Lower leg skin (tissue), 3 donors: ENCODE measurements around the gene RNF17.

Experiments
- POLR2A ChIP-seq, 2 donors: fragments of 450-650 bp; IDR thresholded peaks; one replicate each; pipeline ENCODE4 v1.6.1; 2016 to 2017; ENCODE audit warnings: antibody characterized with exemption in 2 of 2, mild to moderate bottlenecking in 1 of 2, moderate library complexity in 1 of 2
- TF ChIP-seq, protein P1 (sequence below), 3 donors: fragments of 450-650 bp; IDR thresholded peaks; one replicate each; pipeline ENCODE4 v1.5.1; 2016; ENCODE audit warnings: antibody characterized with exemption in 3 of 3, mild to moderate bottlenecking in 3 of 3, moderate library complexity in 2 of 3

DNA sequence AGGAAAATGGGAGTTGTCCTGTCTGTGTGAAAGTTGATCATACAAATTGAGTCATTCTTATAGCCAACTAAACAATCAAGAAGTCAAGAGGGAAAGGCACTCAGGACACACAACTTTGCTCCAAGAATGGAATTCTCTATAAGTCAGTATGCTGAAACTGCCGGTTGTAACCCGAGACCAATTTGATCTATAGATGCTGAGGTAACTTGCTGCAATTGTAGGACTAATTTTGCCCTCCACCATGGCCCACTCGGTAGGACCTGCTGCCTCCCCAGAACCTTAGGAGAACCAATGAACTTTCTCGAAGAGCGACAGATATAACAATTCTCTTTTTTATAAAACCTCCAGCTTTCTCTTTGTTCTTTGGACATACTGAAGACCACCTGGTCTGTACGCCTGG lies 157.0 kb downstream of the RNF17 start:
- no peak for TF ChIP-seq POLR2A (IDR thresholded peaks at IDR 0.05)
- TF ChIP-seq, protein P1, sequence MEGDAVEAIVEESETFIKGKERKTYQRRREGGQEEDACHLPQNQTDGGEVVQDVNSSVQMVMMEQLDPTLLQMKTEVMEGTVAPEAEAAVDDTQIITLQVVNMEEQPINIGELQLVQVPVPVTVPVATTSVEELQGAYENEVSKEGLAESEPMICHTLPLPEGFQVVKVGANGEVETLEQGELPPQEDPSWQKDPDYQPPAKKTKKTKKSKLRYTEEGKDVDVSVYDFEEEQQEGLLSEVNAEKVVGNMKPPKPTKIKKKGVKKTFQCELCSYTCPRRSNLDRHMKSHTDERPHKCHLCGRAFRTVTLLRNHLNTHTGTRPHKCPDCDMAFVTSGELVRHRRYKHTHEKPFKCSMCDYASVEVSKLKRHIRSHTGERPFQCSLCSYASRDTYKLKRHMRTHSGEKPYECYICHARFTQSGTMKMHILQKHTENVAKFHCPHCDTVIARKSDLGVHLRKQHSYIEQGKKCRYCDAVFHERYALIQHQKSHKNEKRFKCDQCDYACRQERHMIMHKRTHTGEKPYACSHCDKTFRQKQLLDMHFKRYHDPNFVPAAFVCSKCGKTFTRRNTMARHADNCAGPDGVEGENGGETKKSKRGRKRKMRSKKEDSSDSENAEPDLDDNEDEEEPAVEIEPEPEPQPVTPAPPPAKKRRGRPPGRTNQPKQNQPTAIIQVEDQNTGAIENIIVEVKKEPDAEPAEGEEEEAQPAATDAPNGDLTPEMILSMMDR (IDR thresholded peaks at IDR 0.05): no peak
